Activated CD4-positive, alpha-beta T cell treated with anti-CD3 and anti-CD28 coated beads, Interleukin-10, Interleukin-2, amounts not matched to agents 100 ng/mL and 50 ng/mL, durations not matched to agents 16 hours and 8 hours (primary cell): ENCODE results near the gene BEND7.
"Not testable (repeated sequence)": the region's sequence is repeated elsewhere in the genome, so short reads cannot be mapped to it uniquely, and the experiment has no call there.

Experiments used
- DNase-seq: peaks from one replicate; pipeline ENCODE4 v3.0.0-alpha.2; 2020

The BEND7 gene

GRCh38 chr10:13475124-13475523 is 53.7 kb downstream of the BEND7 start:
- no peak for DNase-seq

- DNase-seq, result no peak
Observed at GRCh38 chr10:13473986-13474385, 54.8 kb downstream of the BEND7 start.

GRCh38 chr10:13472359-13472758 is 56.5 kb downstream of the BEND7 start:
- no peak for DNase-seq

GRCh38 chr10:13470270-13470669 is 58.5 kb downstream of the BEND7 start:
- DNase-seq, result no peak

- no peak for DNase-seq
Observed at GRCh38 chr10:13462551-13462950, 66.3 kb downstream of the BEND7 start.

DNA sequence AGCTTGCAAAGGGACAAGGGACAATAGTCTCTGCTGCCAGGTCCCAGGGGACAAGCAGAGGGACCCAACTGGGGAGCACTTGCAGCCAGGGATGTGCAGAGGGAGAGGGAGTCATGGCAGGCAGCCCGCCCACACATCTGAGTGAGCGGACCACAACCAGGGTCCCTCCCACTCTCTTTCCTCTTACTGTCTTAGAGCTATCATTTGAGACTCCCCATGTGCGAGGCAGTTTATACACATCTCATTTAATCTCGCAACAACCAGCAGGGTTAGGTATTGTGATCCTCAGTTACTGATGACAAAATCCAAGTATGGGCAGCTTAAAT is 70.2 kb downstream of the BEND7 start:
- no peak for DNase-seq

GRCh38 chr10:13457958-13458686 is 70.7 kb downstream of the BEND7 start:
- DNase-seq, result no peak

DNA sequence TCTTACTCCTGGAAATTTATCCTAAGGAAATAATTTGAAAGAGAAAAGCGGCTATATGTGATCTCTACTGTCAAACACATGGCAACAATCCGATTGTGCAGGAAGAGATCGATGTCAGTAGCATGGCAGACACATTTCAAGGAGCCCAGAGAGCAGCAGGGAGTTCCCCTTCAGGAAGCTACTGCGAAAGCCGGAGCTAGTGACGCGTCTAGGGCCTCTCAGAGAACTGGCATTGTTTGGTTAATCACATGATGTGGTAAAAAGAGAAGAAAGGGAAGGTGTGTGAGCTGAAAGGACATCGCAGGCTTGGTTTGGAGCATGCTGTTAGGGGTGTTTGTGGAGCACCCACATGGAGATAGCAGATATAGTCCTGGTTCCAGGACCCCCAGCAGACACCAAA is 74.9 kb downstream of the BEND7 start:
- peak; percentile 41 for DNase-seq

DNA sequence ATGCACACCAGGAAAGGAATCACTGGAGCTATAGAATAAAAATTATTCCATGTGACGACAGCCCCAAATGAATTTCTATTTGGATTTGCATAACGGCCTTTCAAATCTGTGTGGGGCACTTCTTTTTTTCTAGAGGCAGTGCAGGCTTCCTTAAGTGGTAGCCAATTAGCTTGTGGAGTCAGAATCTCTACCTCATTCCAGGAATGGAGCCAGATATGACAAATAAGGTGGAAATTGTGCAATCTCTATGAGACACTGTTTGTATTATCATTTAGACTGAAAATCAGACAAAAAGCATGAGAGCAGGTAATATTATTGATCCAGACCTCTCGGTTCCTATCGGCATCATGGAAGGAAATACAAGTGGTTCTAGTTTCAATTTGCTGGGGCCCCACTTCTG is 78.7 kb downstream of the BEND7 start:
- DNase-seq, result no peak

- no peak for DNase-seq
Observed at GRCh38 chr10:13449296-13449695, 79.5 kb downstream of the BEND7 start.

- no peak for DNase-seq
Observed at GRCh38 chr10:13448216-13448615, 80.6 kb downstream of the BEND7 start.

DNA sequence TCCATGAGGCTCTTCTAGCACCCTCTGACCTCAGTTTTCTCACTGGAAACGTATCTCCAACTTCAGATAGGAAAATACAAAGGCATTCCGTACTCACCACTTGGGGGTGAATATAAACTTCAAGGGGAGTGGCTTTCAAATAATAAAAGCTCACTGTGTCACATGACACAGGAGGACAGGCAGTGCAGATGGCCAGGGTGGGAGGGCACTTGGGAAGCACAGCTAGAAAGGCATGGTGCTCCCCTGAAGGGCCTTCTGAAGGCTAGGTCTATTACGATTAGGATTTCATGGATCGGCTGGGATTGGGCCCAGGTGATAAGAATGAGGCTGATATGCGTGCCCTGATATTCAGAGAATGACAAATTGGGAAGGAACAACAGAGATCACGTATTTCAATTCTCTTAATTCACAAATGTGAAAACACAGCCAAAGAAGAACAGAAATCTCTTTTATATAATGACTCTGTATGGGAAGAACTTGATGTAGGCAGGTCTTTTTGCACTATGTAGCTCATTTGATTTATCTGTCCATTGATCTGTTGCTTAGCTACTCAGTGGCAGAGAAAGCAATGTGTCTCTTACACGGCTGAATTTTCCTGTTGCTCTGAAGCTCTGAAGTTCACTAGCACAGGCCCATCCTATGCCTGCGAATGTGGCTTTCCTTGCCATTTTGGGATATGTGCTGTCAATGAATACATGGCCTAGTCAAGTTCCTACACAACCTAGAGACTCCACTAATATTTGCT is 83.0 kb downstream of the BEND7 start:
- no peak for DNase-seq

DNA sequence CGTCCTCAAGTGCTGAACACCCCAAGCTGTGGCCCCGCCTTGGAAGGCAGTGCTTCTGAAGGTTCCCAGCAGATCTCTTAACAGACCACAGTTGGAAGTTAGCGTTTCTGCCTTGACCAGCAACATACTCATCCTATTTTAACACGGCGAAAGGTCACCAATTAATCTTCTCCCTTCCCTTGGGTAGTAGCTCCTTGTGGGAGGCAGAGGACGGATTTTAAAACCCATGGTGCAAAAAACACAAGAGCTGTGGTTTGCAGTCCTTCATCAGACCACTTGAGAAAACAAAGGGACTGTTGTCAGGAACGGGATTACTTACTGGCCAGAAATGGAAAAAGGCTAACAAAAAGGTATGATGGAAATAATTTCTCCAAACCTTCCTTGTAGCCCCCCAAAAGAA is 87.3 kb downstream of the BEND7 start:
- DNase-seq, result no peak

- peak; percentile 65 for DNase-seq
Observed at GRCh38 chr10:13440185-13441061, 88.4 kb downstream of the BEND7 start.

- DNase-seq, result no peak
Observed at GRCh38 chr10:13439313-13440184, 89.3 kb downstream of the BEND7 start.

- no peak for DNase-seq
Observed at GRCh38 chr10:13437026-13437555, 91.7 kb downstream of the BEND7 start.

DNA sequence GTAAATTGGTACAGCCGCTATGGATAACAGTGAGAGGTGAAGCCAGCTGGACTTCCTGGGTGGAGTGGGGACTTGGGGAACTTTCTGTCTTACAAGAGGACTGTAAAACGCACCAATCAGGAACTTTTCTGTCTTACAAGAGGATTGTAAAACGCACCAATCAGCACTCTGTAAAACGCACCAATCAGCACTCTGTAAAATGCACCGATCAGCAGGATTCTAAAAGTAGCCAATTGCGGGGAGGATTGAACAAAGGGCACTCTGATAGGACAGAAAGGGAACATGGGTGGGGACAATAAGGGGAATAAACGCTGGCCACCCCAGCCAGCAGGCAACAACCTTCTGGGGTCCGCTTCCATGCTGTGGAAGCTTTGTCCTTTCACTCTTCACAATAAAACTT is 100.9 kb downstream of the BEND7 start:
- not testable (repeated sequence) for DNase-seq

GRCh38 chr10:13425397-13425796 is 103.4 kb downstream of the BEND7 start:
- no peak for DNase-seq

DNA sequence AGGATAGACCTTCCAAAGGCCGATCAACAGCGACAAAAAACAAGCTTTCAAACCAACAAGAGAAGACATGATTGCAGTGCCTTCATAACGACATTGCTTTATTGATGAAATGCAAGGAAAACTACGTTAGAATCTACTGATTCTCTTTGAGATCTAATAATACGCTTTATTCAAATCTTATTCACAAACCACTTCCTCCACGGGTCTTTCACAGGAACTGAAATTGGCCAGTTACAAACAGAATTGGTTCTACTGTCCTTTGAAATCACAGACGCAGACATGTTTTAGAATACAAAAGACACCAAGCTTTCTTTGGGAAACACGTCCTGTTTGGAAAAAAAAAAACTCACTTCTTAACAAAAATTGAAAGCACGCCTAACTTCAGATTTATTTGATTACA is 106.0 kb downstream of the BEND7 start:
- no peak for DNase-seq

GRCh38 chr10:13421382-13421917 is 107.4 kb downstream of the BEND7 start:
- no peak for DNase-seq

- DNase-seq, result no peak
Observed at GRCh38 chr10:13420532-13421307, 108.1 kb downstream of the BEND7 start.
